GM12878 (cell line): ENCODE measurements around the gene ISCA2. TPM values are rescaled to one million over a fixed set of nuclear protein-coding genes. Genes with fewer than 3 reads are reported as not detected.

ENCODE experiments used
- ATAC-seq: fragments of 200-7000 bp; cut with Tn5 transposase; 3 replicates; pipeline ENCODE4 v1.9.1; 2020; ENCODE audit warnings: mild to moderate bottlenecking, moderate library complexity
- BruUV-seq: library from RNA; stranded (reverse); fragments of 400-500 nt; replicated peaks from 2 replicates; lab custom pipeline; 2021; lab: Mats Ljungman, UMichigan
- CTCF ChIA-PET: fragments of 300-600 bp; sonication (Branson Sonifier 250); formaldehyde crosslinking; extraction: SDS; loops from one replicate; lab custom pipeline; 2021; ENCODE audit warnings: inconsistent platforms; lab: Yijun Ruan, JAX
- POLR2A ChIA-PET: fragments of 350-600 bp; formaldehyde crosslinking; extraction: SDS; loops from one replicate; lab custom pipeline; 2021; ENCODE audit warnings: inconsistent platforms; lab: Charles Lee
- RAD21 ChIA-PET: fragments of 300-600 bp; sonication (Branson Sonifier 250); formaldehyde crosslinking; loops from one replicate; lab custom pipeline; 2023; ENCODE audit warnings: antibody characterized with exemption; ENCODE audit not compliant: unreplicated experiment; lab: Charles Lee
- SMC1A ChIA-PET: fragments of 300-600 bp; sonication (Branson Sonifier 250); formaldehyde crosslinking; loops from one replicate; lab custom pipeline; 2023; ENCODE audit not compliant: unreplicated experiment, uncharacterized antibody; lab: Charles Lee
- DNase-seq: peaks from one replicate; pipeline ENCODE4 v3.0.0-alpha.2; 2011; ENCODE audit warnings: low read depth, low spot score
- FAIRE-seq: peaks from 3 replicates; lab custom pipeline; 2011; peaks lifted over from hg19 to GRCh38; lab: Jason Lieb, UNC
- H2AFZ ChIP-seq: 2 replicates; pipeline ENCODE4 v1.6.0; 2011; ENCODE audit warnings: low read depth, low read length, control low read depth; ENCODE audit not compliant: control insufficient read depth
- H3K27ac ChIP-seq: 2 replicates; pipeline ENCODE4 v1.5.1; 2011; ENCODE audit warnings: control low read depth; ENCODE audit not compliant: control insufficient read depth, insufficient read depth
- H3K27me3 ChIP-seq, 2 experiments: replicated peaks in 1 of 2; 2 replicates each; pipeline versions ENCODE4 v1.6.0 to v1.6.1; 2011; ENCODE audit warnings: low read length in 1 of 2; ENCODE audit not compliant: control insufficient read depth in 2 of 2, insufficient read depth in 2 of 2
- H3K36me3 ChIP-seq, 2 experiments: 2 replicates each; pipeline ENCODE4 v1.5.1; 2011; ENCODE audit warnings: low read length in 1 of 2; ENCODE audit not compliant: control insufficient read depth in 2 of 2, insufficient read depth in 2 of 2
- H3K4me1 ChIP-seq: 2 replicates; pipeline ENCODE4 v1.6.1; 2011; ENCODE audit warnings: mild to moderate bottlenecking, low read length, moderate library complexity, mixed read lengths; ENCODE audit not compliant: control insufficient read depth, insufficient read depth
- H3K4me2 ChIP-seq: 2 replicates; pipeline ENCODE4 v1.6.0; 2011; ENCODE audit warnings: control low read depth; ENCODE audit not compliant: control insufficient read depth, insufficient read depth
- H3K4me3 ChIP-seq: fragments of 200-600 bp; sonication (generic); 2 replicates; pipeline ENCODE4 v1.5.1; 2016
- H3K79me2 ChIP-seq: 2 replicates; pipeline ENCODE4 v1.6.0; 2011; ENCODE audit warnings: low read length; ENCODE audit not compliant: control insufficient read depth, insufficient read depth
- H3K9ac ChIP-seq: 2 replicates; pipeline ENCODE4 v1.8.0; 2011; ENCODE audit warnings: low read length, control low read depth, mixed read lengths; ENCODE audit not compliant: control insufficient read depth, insufficient read depth
- H3K9me3 ChIP-seq: replicated peaks from 3 replicates; pipeline ENCODE4 v1.5.1; 2011; ENCODE audit warnings: mild to moderate bottlenecking, low read length; ENCODE audit not compliant: control insufficient read depth, insufficient read depth
- H4K20me1 ChIP-seq: 2 replicates; pipeline ENCODE4 v1.6.0; 2011; ENCODE audit not compliant: control insufficient read depth, insufficient read depth
- BMI1 ChIP-seq: fragments of 450-650 bp; IDR thresholded peaks from 2 replicates; pipeline ENCODE4 v1.6.1; 2016; ENCODE audit warnings: mild to moderate bottlenecking, moderate library complexity, borderline replicate concordance
- CHD1 ChIP-seq: IDR thresholded peaks from 2 replicates; pipeline ENCODE4 v1.6.1; 2012; ENCODE audit warnings: low read depth, low read length, improper control_type of control experiment
- FOS ChIP-seq: IDR thresholded peaks from 3 replicates; pipeline ENCODE4 v1.6.1; 2011; ENCODE audit warnings: borderline replicate concordance; ENCODE audit not compliant: insufficient read length; ENCODE audit errors: extremely low read depth
- NR2F1 ChIP-seq: fragments of 450-650 bp; conservative IDR thresholded peaks from 2 replicates; pipeline ENCODE4 v1.6.1; 2017; ENCODE audit warnings: mild to moderate bottlenecking
- TARDBP ChIP-seq: IDR thresholded peaks from 2 replicates; pipeline ENCODE4 v1.6.1; 2016; ENCODE audit warnings: borderline replicate concordance
- TCF3 ChIP-seq: IDR thresholded peaks from 2 replicates; pipeline ENCODE4 v1.6.1; 2012; ENCODE audit warnings: low read depth, mild to moderate bottlenecking, low read length, borderline replicate concordance; ENCODE audit not compliant: insufficient read depth
- WGBS: methylation state at CpG from one replicate; pipeline ENCODE4 v1.1.6; 2016; ENCODE audit warnings: low lambda C conversion rate; ENCODE audit not compliant: insufficient replicate concordance, insufficient coverage; ENCODE audit errors: missing lambda C conversion rate; 5-methylcytosine and 5-hydroxymethylcytosine counted together
- in situ Hi-C: fragments of 300-500 bp; cut with MboI; formaldehyde crosslinking; loops from 9 replicates; pipeline ENCODE4 v1.14.3; 2018; ENCODE audit warnings: mixed read lengths
- intact Hi-C: fragments of 100-400 bp; cut with micrococcal nuclease; formaldehyde crosslinking; loops from one replicate; pipeline ENCODE4 v1.14.2; 2022; ENCODE audit not compliant: unreplicated experiment
- polyA plus RNA-seq, 11 experiments: library from polyadenylated mRNA; depleted of rRNA in 4 of 11; unstranded in 6 of 11; stranded (reverse) in 5 of 11; fragments of >200 nt; fragmentation: Nextera tagmentation in 4 of 11; fragmentation: Illumina TruSeq in 1 of 11; extraction: Ambion mirVana in 4 of 11; extraction: Trizol in 1 of 11; gene quantifications; 1 replicate in 1 of 11; 2 replicates in 10 of 11; pipeline versions ENCODE4 v1.2.1 to v1.2.3, GENCODE V29; 2011 to 2016; ENCODE audit warnings: inconsistent platforms in 2 of 11, missing spikeins in 2 of 11, low read depth in 1 of 11
- total RNA-seq, 4 experiments: library from RNA; depleted of rRNA in 3 of 4; stranded (reverse); fragments of >200 nt in 3 of 4; fragmentation: Illumina TruSeq in 1 of 4; extraction: Trizol in 1 of 4; gene quantifications; 2 replicates each; pipeline versions ENCODE4 v1.2.1 to v1.2.3, GENCODE V29; 2013 to 2021
- TF ChIP-seq, protein P1 (sequence below): fragments of 450-650 bp; formaldehyde crosslinking; IDR thresholded peaks from 2 replicates; pipeline ENCODE4 v1.4.0; 2020; ENCODE audit warnings: mild to moderate bottlenecking, moderate library complexity

Gene ISCA2
- total and polyA plus RNA-seq, 10 of the 15 experiments (the other 5 are each of a cell fraction or from before 2014, with no cell fraction given) = 7.5 to 116 (median 32.5) TPM

DNA sequence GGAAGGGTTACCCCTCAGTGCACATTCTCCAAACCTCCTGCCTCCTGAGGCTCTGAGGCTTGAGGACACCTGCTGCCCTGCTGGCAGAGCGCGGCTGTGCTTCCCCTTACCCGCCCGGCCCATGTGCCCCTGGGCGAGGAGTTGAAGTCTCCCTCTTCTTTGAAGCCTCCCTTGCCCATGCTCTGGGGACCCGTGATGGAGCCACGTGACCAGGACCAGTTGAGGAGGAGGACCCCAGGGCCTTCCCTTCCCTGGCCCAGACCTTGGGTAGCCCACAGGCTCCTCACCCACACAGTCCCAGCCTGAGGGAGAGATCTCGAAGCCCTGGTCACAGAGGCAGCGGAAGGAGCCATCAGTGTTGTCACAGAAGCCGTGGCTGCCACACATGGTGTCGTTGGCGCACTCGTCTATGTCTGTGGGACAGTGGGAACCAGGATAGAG lies 12.9 kb downstream of the ISCA2 start:
- BruUV-seq = no TSS peak
- no peaks in the 10 kb centered on the region for H3K79me2 ChIP-seq
- intact Hi-C loops (no loop called here), in situ Hi-C loops (no loop called here)
- H3K9me3 ChIP-seq = no peaks in the 10 kb centered on the region
- ChIA-PET POLR2A (no interaction called here), SMC1A (no interaction called here), CTCF (no interaction called here), RAD21 (no interaction called here)
- no peaks in the 10 kb centered on the region for H3K4me1 ChIP-seq
- ATAC-seq (no peak), DNase-seq (no peak), FAIRE-seq (no peak)
- no peak overlapping the region for H2AFZ ChIP-seq
- 29% methylated on average over 13 of the region's 13 CpGs for whole genome bisulfite sequencing
- H3K27me3 ChIP-seq = no peaks in the 10 kb centered on the region; a peak in 1 of 4 replicates
- no peak overlapping the region for H3K9ac ChIP-seq
- TF ChIP-seq TCF3 (no peak), CHD1 (no peak), TARDBP (no peak), BMI1 (no peak), FOS (no peak), NR2F1 (no peak)
- TF ChIP-seq, protein P1, sequence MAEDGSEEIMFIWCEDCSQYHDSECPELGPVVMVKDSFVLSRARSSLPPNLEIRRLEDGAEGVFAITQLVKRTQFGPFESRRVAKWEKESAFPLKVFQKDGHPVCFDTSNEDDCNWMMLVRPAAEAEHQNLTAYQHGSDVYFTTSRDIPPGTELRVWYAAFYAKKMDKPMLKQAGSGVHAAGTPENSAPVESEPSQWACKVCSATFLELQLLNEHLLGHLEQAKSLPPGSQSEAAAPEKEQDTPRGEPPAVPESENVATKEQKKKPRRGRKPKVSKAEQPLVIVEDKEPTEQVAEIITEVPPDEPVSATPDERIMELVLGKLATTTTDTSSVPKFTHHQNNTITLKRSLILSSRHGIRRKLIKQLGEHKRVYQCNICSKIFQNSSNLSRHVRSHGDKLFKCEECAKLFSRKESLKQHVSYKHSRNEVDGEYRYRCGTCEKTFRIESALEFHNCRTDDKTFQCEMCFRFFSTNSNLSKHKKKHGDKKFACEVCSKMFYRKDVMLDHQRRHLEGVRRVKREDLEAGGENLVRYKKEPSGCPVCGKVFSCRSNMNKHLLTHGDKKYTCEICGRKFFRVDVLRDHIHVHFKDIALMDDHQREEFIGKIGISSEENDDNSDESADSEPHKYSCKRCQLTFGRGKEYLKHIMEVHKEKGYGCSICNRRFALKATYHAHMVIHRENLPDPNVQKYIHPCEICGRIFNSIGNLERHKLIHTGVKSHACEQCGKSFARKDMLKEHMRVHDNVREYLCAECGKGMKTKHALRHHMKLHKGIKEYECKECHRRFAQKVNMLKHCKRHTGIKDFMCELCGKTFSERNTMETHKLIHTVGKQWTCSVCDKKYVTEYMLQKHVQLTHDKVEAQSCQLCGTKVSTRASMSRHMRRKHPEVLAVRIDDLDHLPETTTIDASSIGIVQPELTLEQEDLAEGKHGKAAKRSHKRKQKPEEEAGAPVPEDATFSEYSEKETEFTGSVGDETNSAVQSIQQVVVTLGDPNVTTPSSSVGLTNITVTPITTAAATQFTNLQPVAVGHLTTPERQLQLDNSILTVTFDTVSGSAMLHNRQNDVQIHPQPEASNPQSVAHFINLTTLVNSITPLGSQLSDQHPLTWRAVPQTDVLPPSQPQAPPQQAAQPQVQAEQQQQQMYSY = no peak
- H3K4me2 ChIP-seq = no peak overlapping the region
- H3K4me3 ChIP-seq = no peak overlapping the region
- H3K27ac ChIP-seq = no peak overlapping the region
- no peaks in the 10 kb centered on the region for H4K20me1 ChIP-seq
- no peaks in the 10 kb centered on the region for H3K36me3 ChIP-seq
